Spleen (tissue), 7 donors: ENCODE data around the gene CUX1.

Experiments
- CTCF ChIP-seq, 11 experiments: fragments of 200-600 bp in 7 of 11; fragments of 450-650 bp in 4 of 11; sonication (generic) in 4 of 11; IDR thresholded peaks in 8 of 11; conservative IDR thresholded peaks in 3 of 11; 1 replicate in 7 of 11; 2 replicates in 4 of 11; pipeline versions ENCODE4 v1.4.0 to v1.8.0; 2016 to 2021; ENCODE audit warnings: antibody characterized with exemption in 11 of 11, inconsistent platforms in 4 of 11, mild to moderate bottlenecking in 1 of 11
- POLR2A ChIP-seq, 3 donors: fragments of 450-650 bp; IDR thresholded peaks; one replicate each; pipeline ENCODE4 v1.5.1; 2017; ENCODE audit warnings: antibody characterized with exemption in 3 of 3, mild to moderate bottlenecking in 1 of 3
- donor health status: DM: no; HTN: no; CAD: no; lungs with moderate emphysema.
- donor health status: DM: no; HTN: no; CAD: no.
- donor health status: DM: no; HTN: no; CAD: no.

DNA sequence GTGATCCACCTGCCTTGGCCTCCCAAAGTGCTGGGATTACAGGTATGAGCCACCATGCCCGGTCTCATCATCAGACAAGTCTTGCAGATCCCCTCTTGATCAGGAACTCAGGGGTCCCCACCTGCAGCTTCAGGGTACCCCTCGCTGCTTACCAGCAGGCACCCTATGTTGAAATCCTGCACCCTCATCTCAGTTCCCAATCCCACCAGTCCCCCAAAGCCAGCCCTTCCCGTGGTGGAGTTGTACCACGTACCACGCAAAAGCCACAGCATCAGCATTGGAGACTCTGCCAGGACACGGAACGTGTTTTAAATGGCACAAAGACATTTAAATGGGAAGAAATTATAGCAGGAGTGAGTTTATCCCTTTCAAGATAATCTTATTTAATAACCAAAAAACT is 202.0 kb downstream of the CUX1 start:
- TF ChIP-seq CTCF (IDR thresholded peaks at IDR 0.05 in 8 of 11, conservative IDR thresholded peaks at IDR 0.05 in 3 of 11) (no peak), POLR2A (IDR thresholded peaks at IDR 0.05) (no peak)
